Keratinocyte (primary cell): ENCODE data around the gene DACH1. TPM values are rescaled to one million over a fixed set of nuclear protein-coding genes. Genes with fewer than 3 reads are reported as not detected.

Experiments
- DNase-seq: peaks from one replicate; pipeline ENCODE4 v3.0.0-alpha.2; 2011; ENCODE audit warnings: low read depth, missing footprints, low spot score
- FAIRE-seq: peaks from 2 replicates; lab custom pipeline; 2011; peaks lifted over from hg19 to GRCh38; lab: Jason Lieb, UNC
- H2AFZ ChIP-seq: 2 replicates; pipeline ENCODE4 v1.6.0; 2012; ENCODE audit warnings: low read length, control low read depth, inconsistent platforms; ENCODE audit not compliant: control insufficient read depth
- H3K27ac ChIP-seq: 2 replicates; pipeline ENCODE4 v1.5.1; 2011; ENCODE audit warnings: low read length; ENCODE audit not compliant: control insufficient read depth, insufficient read depth
- H3K27me3 ChIP-seq: 3 replicates; pipeline ENCODE4 v1.6.0; 2011; ENCODE audit warnings: low read length; ENCODE audit not compliant: control insufficient read depth, insufficient read depth; ENCODE audit errors: extremely low read depth
- H3K36me3 ChIP-seq, 2 experiments: 2 replicates in 1 of 2; 3 replicates in 1 of 2; pipeline ENCODE4 v1.5.1; 2011; ENCODE audit warnings: low read length in 2 of 2, mild to moderate bottlenecking in 1 of 2; ENCODE audit not compliant: control insufficient read depth in 2 of 2, insufficient read depth in 2 of 2; ENCODE audit errors: extremely low read depth in 1 of 2
- H3K4me1 ChIP-seq: 3 replicates; pipeline ENCODE4 v1.5.1; 2011; ENCODE audit warnings: low read length; ENCODE audit not compliant: control insufficient read depth, insufficient read depth; ENCODE audit errors: extremely low read depth
- H3K4me2 ChIP-seq: 3 replicates; pipeline ENCODE4 v1.6.0; 2011; ENCODE audit warnings: low read depth, low read length; ENCODE audit not compliant: control insufficient read depth, insufficient read depth; ENCODE audit errors: extremely low read depth
- H3K4me3 ChIP-seq, 3 experiments: fragments of 200-600 bp in 1 of 3; sonication (generic) in 1 of 3; 2 replicates in 2 of 3; 3 replicates in 1 of 3; pipeline ENCODE4 v1.5.1; 2011 to 2016; ENCODE audit warnings: low read length in 3 of 3, mild to moderate bottlenecking in 3 of 3, control low read depth in 2 of 3, inconsistent platforms in 1 of 3, low read depth in 1 of 3, mixed read lengths in 1 of 3, mixed run types in 1 of 3, moderate library complexity in 1 of 3; ENCODE audit not compliant: control insufficient read depth in 2 of 3, insufficient read depth in 2 of 3; ENCODE audit errors: extremely low read depth in 1 of 3
- H3K79me2 ChIP-seq: 2 replicates; pipeline ENCODE4 v1.6.0; 2012; ENCODE audit warnings: low read length; ENCODE audit not compliant: control insufficient read depth, insufficient read depth
- H3K9ac ChIP-seq: 3 replicates; pipeline ENCODE4 v1.6.0; 2011; ENCODE audit warnings: low read length; ENCODE audit not compliant: control insufficient read depth, insufficient read depth; ENCODE audit errors: extremely low read depth
- H3K9me1 ChIP-seq: 3 replicates; pipeline ENCODE4 v1.6.0; 2011; ENCODE audit warnings: low read length; ENCODE audit not compliant: control insufficient read depth, insufficient read depth; ENCODE audit errors: extremely low read depth
- H3K9me3 ChIP-seq: 2 replicates; pipeline ENCODE4 v1.5.1; 2012; ENCODE audit warnings: low read depth, low read length; ENCODE audit not compliant: control insufficient read depth
- H4K20me1 ChIP-seq: 3 replicates; pipeline ENCODE4 v1.6.0; 2011; ENCODE audit warnings: low read length; ENCODE audit not compliant: control insufficient read depth, insufficient read depth; ENCODE audit errors: extremely low read depth
- EZH2 ChIP-seq: IDR thresholded peaks from one replicate; pipeline ENCODE4 v1.6.1; 2012; ENCODE audit warnings: inconsistent platforms, mild to moderate bottlenecking, low read length, moderate library complexity
- dilution Hi-C: fragments of 300-500 bp; cut with MboI; formaldehyde crosslinking; loops from one replicate; pipeline ENCODE4 v1.7.0; 2020; ENCODE audit warnings: low sequenced_read_pairs; ENCODE audit not compliant: extremely low pct_ligation_motif_present
- polyA plus RNA-seq, 5 experiments: library from polyadenylated mRNA; depleted of rRNA in 3 of 5; stranded (reverse) in 3 of 5; stranded (forward) in 1 of 5; unstranded in 1 of 5; fragments of >200 nt; gene quantifications; 1 replicate in 1 of 5; 2 replicates in 3 of 5; 3 replicates in 1 of 5; pipeline versions ENCODE4 v1.2.1 to v1.2.3, GENCODE V29; 2011 to 2012; ENCODE audit warnings: missing spikeins in 2 of 5, low read depth in 1 of 5, low replicate concordance in 1 of 5
- TF ChIP-seq, protein P1 (sequence below), 3 experiments: IDR thresholded peaks in 1 of 3; conservative IDR thresholded peaks in 1 of 3; optimal IDR thresholded peaks in 1 of 3; 2 replicates in 2 of 3; 3 replicates in 1 of 3; pipeline versions ENCODE3 to v1.5.1; 2011; ENCODE audit warnings: low read length in 3 of 3, mild to moderate bottlenecking in 3 of 3, moderate library complexity in 2 of 3, control low read depth in 1 of 3, inconsistent platforms in 1 of 3; ENCODE audit not compliant: insufficient read depth in 2 of 3; ENCODE audit errors: extremely low read depth in 1 of 3

The DACH1 gene
- polyA plus RNA-seq, 1 donor (not counting 4 experiments of a cell fraction or from before 2014, with no cell fraction given): not detected

DNA sequence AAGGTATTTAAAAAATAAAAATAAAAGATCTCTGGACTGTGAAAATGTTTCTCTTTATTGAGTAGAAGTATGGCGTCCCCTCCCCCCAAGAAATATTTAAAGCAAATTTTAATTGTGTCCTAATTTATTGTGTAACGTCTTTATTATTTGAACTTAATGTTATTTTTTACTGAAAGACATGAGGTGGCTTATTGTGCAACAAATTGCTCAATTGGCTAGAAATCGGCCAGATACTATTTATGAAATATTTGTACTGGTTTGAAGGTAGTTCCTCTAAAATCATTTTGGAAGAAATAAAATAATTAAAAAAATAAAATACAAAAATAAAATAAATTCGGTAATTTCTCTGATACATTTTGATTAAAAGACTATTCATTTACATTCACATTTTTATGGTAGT, 162.3 kb downstream of the DACH1 start:
- no peaks in the 10 kb centered on the region for H3K9me3 ChIP-seq
- H3K4me2 ChIP-seq: no peak overlapping the region
- H3K9ac ChIP-seq: no peak overlapping the region
- no peaks in the 10 kb centered on the region for H3K79me2 ChIP-seq
- H3K27ac ChIP-seq: no peak overlapping the region
- dilution Hi-C loops: no loop called here
- H3K27me3 ChIP-seq: no peaks in the 10 kb centered on the region
- H4K20me1 ChIP-seq: no peaks in the 10 kb centered on the region
- H3K4me3 ChIP-seq: no peak overlapping the region
- H3K36me3 ChIP-seq: no peaks in the 10 kb centered on the region
- TF ChIP-seq, protein P1, sequence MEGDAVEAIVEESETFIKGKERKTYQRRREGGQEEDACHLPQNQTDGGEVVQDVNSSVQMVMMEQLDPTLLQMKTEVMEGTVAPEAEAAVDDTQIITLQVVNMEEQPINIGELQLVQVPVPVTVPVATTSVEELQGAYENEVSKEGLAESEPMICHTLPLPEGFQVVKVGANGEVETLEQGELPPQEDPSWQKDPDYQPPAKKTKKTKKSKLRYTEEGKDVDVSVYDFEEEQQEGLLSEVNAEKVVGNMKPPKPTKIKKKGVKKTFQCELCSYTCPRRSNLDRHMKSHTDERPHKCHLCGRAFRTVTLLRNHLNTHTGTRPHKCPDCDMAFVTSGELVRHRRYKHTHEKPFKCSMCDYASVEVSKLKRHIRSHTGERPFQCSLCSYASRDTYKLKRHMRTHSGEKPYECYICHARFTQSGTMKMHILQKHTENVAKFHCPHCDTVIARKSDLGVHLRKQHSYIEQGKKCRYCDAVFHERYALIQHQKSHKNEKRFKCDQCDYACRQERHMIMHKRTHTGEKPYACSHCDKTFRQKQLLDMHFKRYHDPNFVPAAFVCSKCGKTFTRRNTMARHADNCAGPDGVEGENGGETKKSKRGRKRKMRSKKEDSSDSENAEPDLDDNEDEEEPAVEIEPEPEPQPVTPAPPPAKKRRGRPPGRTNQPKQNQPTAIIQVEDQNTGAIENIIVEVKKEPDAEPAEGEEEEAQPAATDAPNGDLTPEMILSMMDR (optimal IDR thresholded peaks at IDR 0.05 in 1 of 3, IDR thresholded peaks at IDR 0.05 in 1 of 3, conservative IDR thresholded peaks at IDR 0.05 in 1 of 3; ENCODE audit: extremely low read depth in 1 of 3, insufficient read depth in 2 of 3, low read length in 3 of 3): no peak
- TF ChIP-seq EZH2: no peak
- no peak overlapping the region for H2AFZ ChIP-seq
- FAIRE-seq (no peak), DNase-seq (no peak)
- no peaks in the 10 kb centered on the region for H3K9me1 ChIP-seq
- H3K4me1 ChIP-seq: no peaks in the 10 kb centered on the region

DNA sequence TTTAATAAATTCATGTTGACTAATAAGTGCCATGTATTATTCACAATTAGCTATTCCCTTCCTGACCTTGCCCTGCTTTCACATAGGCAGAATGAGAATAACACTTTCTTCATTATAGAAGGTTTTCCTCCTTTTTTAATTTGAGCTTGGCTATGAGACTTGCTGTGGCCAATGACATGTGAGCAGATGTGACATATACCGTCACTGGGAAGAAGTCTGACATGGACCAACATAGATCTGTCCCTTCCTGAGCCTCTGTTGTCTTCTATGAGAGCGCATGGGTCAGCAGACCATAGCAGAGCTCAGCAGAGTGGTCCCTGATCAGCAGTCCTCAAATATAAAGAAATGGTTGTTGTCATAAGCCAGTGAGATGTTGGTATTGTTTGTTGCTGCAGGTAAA, 163.9 kb downstream of the DACH1 start:
- Histone ChIP-seq H3K9me1 (no peaks in the 10 kb centered on the region), H3K27ac (no peak overlapping the region), H3K36me3 (no peaks in the 10 kb centered on the region), H2AFZ (no peak overlapping the region), H3K4me3 (no peak overlapping the region), H3K9me3 (no peaks in the 10 kb centered on the region), H3K4me2 (no peak overlapping the region), H4K20me1 (no peaks in the 10 kb centered on the region), H3K4me1 (no peaks in the 10 kb centered on the region), H3K9ac (no peak overlapping the region), H3K79me2 (no peaks in the 10 kb centered on the region), H3K27me3 (no peaks in the 10 kb centered on the region)
- dilution Hi-C loops: no loop called here
- FAIRE-seq (no peak), DNase-seq (no peak)
- TF ChIP-seq EZH2: no peak
- TF ChIP-seq, protein P1 (optimal IDR thresholded peaks at IDR 0.05 in 1 of 3, IDR thresholded peaks at IDR 0.05 in 1 of 3, conservative IDR thresholded peaks at IDR 0.05 in 1 of 3; ENCODE audit: extremely low read depth in 1 of 3, insufficient read depth in 2 of 3, low read length in 3 of 3): no peak
